ENCODE measurements around the gene VRK2. TPM values are rescaled to one million over a fixed set of nuclear protein-coding genes. Genes with fewer than 3 reads are reported as not detected.
A peak's percentile ranks its signal among the peaks of the same experiment; 100 is the strongest.
"Not testable (repeated sequence)": the region's sequence is repeated elsewhere in the genome, so short reads cannot be mapped to it uniquely, and the experiment has no call there.

Gene VRK2
- total RNA-seq, 1 donor, result 29.4 TPM

DNA sequence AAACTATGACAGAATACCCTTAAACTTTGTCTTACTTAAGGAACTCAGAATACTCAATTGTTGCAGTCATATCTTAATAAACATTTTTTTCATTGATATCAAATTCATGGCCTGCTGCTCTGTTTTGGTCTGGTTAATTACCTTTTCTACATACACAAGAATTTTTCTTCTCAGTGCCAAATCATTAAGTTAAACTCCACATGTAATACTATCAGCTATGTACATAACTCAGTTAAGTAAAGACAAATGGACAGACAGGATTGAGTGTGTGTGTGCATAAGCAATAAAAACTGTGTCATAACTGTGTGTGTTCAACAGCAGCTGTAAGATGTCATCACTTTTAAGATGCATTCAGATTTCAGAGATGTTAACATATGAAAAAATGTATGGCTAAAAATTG lies 34.4 kb downstream of the VRK2 start:
- TF ChIP-seq, protein P1, sequence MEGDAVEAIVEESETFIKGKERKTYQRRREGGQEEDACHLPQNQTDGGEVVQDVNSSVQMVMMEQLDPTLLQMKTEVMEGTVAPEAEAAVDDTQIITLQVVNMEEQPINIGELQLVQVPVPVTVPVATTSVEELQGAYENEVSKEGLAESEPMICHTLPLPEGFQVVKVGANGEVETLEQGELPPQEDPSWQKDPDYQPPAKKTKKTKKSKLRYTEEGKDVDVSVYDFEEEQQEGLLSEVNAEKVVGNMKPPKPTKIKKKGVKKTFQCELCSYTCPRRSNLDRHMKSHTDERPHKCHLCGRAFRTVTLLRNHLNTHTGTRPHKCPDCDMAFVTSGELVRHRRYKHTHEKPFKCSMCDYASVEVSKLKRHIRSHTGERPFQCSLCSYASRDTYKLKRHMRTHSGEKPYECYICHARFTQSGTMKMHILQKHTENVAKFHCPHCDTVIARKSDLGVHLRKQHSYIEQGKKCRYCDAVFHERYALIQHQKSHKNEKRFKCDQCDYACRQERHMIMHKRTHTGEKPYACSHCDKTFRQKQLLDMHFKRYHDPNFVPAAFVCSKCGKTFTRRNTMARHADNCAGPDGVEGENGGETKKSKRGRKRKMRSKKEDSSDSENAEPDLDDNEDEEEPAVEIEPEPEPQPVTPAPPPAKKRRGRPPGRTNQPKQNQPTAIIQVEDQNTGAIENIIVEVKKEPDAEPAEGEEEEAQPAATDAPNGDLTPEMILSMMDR (IDR thresholded peaks at IDR 0.05; ENCODE audit: insufficient read depth, low read depth, low read length), result no peak

DNA sequence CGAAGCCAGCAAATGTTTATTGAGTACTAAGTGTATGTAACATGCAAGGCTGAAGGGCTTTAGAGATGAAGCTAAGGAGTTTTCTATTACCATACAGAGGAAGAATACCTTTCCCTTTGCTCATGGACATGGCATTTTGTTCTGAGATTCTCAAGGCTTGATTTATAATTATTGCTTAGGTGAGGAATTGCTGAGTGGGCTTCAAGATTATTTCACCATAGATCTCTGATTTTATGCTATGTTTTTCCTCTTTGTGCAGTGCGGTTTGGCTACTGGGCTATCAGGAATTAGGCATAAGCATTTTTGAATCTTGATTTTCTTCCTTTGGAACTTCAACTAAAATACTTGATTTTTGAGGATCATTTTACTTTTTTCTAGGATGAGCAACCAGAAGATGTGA lies 42.5 kb downstream of the VRK2 start:
- H3K4me3 ChIP-seq (ENCODE audit: low read depth, low read length), result no peak overlapping the region
- DNase-seq (ENCODE audit: low read depth), result no peak
- TF ChIP-seq, protein P1 (IDR thresholded peaks at IDR 0.05; ENCODE audit: insufficient read depth, low read depth, low read length), result no peak

More for the DNA sequence above, 34.4 kb downstream of the VRK2 start:
- DNase-seq (ENCODE audit: low read depth), result peak; percentile 37
- no peak overlapping the region for H3K4me3 ChIP-seq (ENCODE audit: low read depth, low read length)

GRCh38 chr2:58092772-58093171 lies 46.2 kb downstream of the VRK2 start:
- DNase-seq (ENCODE audit: low read depth); H3K4me3 ChIP-seq (ENCODE audit: low read depth, low read length): not testable (repeated sequence)

GRCh38 chr2:58097025-58097424 lies 50.4 kb downstream of the VRK2 start:
- no peak overlapping the region for H3K4me3 ChIP-seq (ENCODE audit: low read depth, low read length)
- TF ChIP-seq, protein P1 (IDR thresholded peaks at IDR 0.05; ENCODE audit: insufficient read depth, low read depth, low read length), result no peak
- DNase-seq (ENCODE audit: low read depth), result no peak

DNA sequence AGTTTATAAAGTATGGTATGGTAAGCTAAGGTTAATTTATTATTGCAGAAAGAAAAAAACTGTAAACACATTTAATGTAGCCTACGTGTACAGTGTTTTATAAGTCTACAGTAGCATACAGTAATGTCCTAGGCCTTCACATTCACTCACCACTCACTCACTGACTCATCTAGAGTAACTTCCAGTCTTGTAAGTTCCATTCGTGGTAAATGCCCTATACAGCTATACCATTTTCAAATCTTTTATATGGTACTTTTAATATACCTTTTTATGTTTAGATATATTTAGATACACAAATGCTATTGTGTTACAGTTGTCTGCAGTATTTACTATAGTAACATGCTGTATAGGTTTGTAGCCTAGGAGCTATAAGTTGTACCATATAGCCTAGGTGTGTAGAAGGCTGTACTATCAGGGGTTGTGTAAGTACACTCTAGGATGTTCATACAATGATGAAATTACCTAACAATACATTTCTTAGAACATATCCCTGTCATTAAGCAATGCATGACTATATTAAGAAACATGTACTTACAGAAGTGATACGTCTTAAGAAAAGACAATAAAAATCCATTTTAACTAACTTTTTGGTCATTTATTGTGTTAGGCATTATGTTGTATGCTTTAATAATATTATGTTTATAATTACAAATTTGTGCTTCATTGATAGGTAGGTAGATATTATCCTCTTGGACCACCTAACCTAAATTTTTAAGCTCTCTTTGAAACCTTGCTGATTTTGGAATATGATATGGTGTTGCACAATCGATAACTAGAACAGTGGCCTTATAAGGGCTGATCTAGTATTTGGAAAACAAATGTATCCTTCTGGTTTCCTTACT lies 51.9 kb downstream of the VRK2 start:
- DNase-seq (ENCODE audit: low read depth), result peak; percentile 12

DNA sequence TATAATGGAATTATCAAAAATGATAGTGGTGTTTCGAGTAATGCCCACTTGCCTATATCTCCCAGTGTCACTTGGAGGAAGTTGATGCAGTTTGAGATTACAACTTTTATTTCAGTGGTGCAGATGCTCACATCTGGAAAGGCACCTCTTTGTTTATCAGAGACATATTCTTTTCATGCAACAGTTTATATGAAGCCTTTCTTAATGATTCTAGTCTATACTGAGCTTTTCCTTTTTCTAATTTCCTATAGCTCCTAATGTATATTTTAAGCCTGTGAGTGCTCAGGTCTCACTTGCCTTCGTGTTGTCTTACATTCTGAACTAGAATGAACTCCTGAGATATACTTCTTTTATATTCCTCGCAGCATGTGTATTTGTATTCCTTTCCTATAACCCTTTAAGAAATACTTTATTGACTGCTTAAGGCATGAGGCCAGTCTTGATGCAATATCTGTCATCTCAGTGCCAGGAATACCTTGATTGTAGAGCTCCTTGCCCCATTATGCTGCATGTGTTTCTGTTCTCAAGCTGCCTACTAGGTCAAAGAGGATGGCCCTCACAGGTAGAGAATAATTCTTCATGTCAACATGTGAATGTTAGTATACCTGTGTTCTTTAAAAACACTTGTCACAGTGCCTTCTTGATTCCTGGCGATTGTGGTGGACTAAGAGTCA lies 52.6 kb downstream of the VRK2 start:
- TF ChIP-seq, protein P1 (IDR thresholded peaks at IDR 0.05; ENCODE audit: insufficient read depth, low read depth, low read length), result no peak
- no peak overlapping the region for H3K4me3 ChIP-seq (ENCODE audit: low read depth, low read length)
- no peak for DNase-seq (ENCODE audit: low read depth)

More for the DNA sequence above, 51.9 kb downstream of the VRK2 start:
- H3K4me3 ChIP-seq (ENCODE audit: low read depth, low read length), result no peak overlapping the region
- TF ChIP-seq, protein P1 (IDR thresholded peaks at IDR 0.05; ENCODE audit: insufficient read depth, low read depth, low read length), result no peak

DNA sequence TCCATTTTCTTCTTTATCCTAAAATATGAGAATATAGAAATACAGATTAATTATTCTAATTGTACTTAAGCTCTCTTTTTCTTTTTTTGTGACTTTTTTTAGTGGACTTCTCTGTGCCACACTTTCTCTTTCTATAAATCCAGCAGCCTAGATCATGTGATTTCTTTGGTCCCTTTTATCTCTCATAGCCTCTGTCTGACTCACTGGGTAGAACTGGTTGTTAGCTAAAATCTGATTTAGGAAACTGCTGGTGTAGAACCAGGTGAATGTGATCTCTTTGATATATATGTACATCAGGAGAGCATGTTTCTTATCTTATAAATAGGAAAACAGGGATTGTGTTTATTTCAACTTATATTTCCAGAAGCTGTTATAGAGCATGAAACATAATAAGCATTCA lies 54.9 kb downstream of the VRK2 start:
- DNase-seq (ENCODE audit: low read depth), result peak; percentile 33
- H3K4me3 ChIP-seq (ENCODE audit: low read depth, low read length), result no peak overlapping the region
- TF ChIP-seq, protein P1 (IDR thresholded peaks at IDR 0.05; ENCODE audit: insufficient read depth, low read depth, low read length), result no peak

All from fibroblast of villous mesenchyme (primary cell).